Measurements from ENCODE around the gene B3GLCT. TPM values are rescaled to one million over a fixed set of nuclear protein-coding genes. Genes with fewer than 3 reads are reported as not detected.

Gene B3GLCT
- total and polyA plus RNA-seq, 8 donors: 1.5 to 3.4 (median 2.0) TPM

GRCh38 chr13:31200637-31200971 is 829 bp downstream of the B3GLCT start:
- TF ChIP-seq CTCF (IDR thresholded peaks at IDR 0.05): no peak
- Histone ChIP-seq H3K27ac (peak overlapping the region; percentile 85 to 98 (median 92)), H3K9me3 (no peaks in the 10 kb centered on the region), H3K27me3 (no peaks in the 10 kb centered on the region), H3K4me3 (peak overlapping the region; percentile 61 to 85 (median 80)), H3K36me3 (no peaks in the 10 kb centered on the region), H3K4me1 (peaks cover 0 to 7% (median 0%) of the 10 kb centered on the region in 3 donors)
- ATAC-seq (peak; percentile 54 to 72 (median 63)), FAIRE-seq (no peak), DNase-seq (peak; percentile 50 to 83 (median 61))
- WGBS, 2 donors: 0 to 1% methylated on average over 22 to 34 of the region's 34 CpGs
- intact Hi-C loops (cut with DNase I): no loop called here

- Histone ChIP-seq H3K36me3 (no peaks in the 10 kb centered on the region), H3K9me3 (no peaks in the 10 kb centered on the region), H3K27me3 (no peaks in the 10 kb centered on the region), H3K4me3 (peak overlapping the region in 3 of 4 donors; percentile 80 to 85 (median 81)), H3K4me1 (peaks cover 0 to 7% (median 0%) of the 10 kb centered on the region in 3 donors), H3K27ac (peak overlapping the region; percentile 85 to 98 (median 92))
- FAIRE-seq (no peak), ATAC-seq (no peak), DNase-seq (peak in 2 of 6 donors; percentile 11 to 24)
- TF ChIP-seq CTCF (IDR thresholded peaks at IDR 0.05): no peak
- intact Hi-C loops (cut with DNase I): no loop called here
- WGBS, 2 donors: 35 to 43% methylated on average over 7 of the region's 7 CpGs
Measured at GRCh38 chr13:31201341-31202031, 1.7 kb downstream of the B3GLCT start.

- H3K4me3 ChIP-seq: no peak overlapping the region
- no peak for DNase-seq
- FAIRE-seq: no peak
- intact Hi-C loops (cut with DNase I): no loop called here
- no peak for TF ChIP-seq CTCF (IDR thresholded peaks at IDR 0.05)
- H3K36me3 ChIP-seq: no peaks in the 10 kb centered on the region
- H3K27me3 ChIP-seq: no peaks in the 10 kb centered on the region
- 75 to 80% methylated on average over 1 of the region's 1 CpG for WGBS, 2 donors
- ATAC-seq: no peak
- H3K4me1 ChIP-seq: peaks cover 0 to 7% (median 0%) of the 10 kb centered on the region in 3 donors
- no peaks in the 10 kb centered on the region for H3K9me3 ChIP-seq
- H3K27ac ChIP-seq: no peak overlapping the region
Measured at GRCh38 chr13:31204592-31204991, 4.8 kb downstream of the B3GLCT start.

GRCh38 chr13:31207661-31208552 is 8.1 kb downstream of the B3GLCT start:
- H3K9me3 ChIP-seq: no peaks in the 10 kb centered on the region

More at GRCh38 chr13:31207661-31208552, 8.1 kb downstream of the B3GLCT start:
- no peak for FAIRE-seq
- no peak overlapping the region for H3K27ac ChIP-seq
- no peaks in the 10 kb centered on the region for H3K27me3 ChIP-seq
- peaks cover 0 to 3% (median 3%) of the 10 kb centered on the region in 3 donors for H3K4me1 ChIP-seq
- DNase-seq: no peak
- H3K36me3 ChIP-seq: no peaks in the 10 kb centered on the region
- no peak for TF ChIP-seq CTCF (IDR thresholded peaks at IDR 0.05)
- H3K4me3 ChIP-seq: no peak overlapping the region
- peak in 2 of 4 donors; percentile 20 to 40 for ATAC-seq
- intact Hi-C loops (cut with DNase I): no loop called here
- WGBS, 2 donors: 73 to 76% methylated on average over 15 of the region's 15 CpGs

Measured in pancreas (tissue), 10 donors.